Adrenal gland (tissue), 5 donors: ENCODE results near the gene ATG4D.

Source experiments
- POLR2A ChIP-seq, 2 donors: fragments of 450-650 bp; IDR thresholded peaks; one replicate each; pipeline ENCODE4 v1.6.1; 2017; ENCODE audit warnings: antibody characterized with exemption in 2 of 2, mild to moderate bottlenecking in 2 of 2, moderate library complexity in 1 of 2
- TF ChIP-seq, protein P1 (sequence below), 6 experiments: fragments of 450-650 bp in 4 of 6; fragments of 200-600 bp in 2 of 6; sonication (generic) in 1 of 6; IDR thresholded peaks; 1 replicate in 5 of 6; 2 replicates in 1 of 6; pipeline versions ENCODE4 v1.5.1 to v1.8.0; 2016 to 2021; ENCODE audit warnings: antibody characterized with exemption in 6 of 6, mild to moderate bottlenecking in 2 of 6, moderate library complexity in 1 of 6
- donor health status: DM: no; HTN: no; CAD: no.

DNA sequence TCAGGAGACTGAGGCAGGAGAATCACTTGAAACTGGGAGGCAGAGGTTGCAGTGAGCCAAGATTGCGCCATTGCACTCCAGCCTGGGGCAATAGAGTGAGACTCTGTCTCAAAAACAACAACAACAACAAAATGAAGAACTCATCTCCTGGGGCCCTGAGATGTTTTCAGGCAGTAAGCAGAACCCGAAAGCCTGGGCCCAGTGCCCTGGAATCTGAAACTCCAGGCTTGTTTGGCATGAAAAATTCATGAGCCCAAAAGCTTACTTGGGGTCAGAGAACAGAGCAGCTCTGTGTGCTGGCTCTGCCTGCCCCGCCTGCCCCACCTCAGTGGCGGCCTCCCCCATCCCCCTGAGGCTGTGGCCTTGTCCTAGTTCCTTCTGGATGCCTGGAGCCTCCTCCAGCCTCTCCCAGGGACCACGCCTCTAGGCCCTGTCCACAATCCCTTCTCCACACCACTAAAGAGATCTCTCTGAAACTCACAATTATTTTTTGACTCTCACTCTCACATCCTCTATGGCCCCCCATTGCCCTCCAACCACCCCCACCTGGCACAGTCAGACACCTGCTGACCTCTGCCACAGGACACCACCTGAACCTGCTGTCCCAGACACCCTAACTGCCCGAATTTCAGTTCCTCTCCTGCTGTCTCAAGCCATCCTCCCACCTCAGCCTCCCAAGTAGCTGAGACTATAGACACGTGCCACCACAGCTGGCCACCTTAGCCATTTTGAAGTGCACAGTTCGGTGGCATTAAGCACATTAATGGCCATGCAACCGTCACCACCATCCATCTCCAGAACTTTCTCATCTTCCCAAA is 50.3 kb downstream of the ATG4D start:
- TF ChIP-seq, protein P1, sequence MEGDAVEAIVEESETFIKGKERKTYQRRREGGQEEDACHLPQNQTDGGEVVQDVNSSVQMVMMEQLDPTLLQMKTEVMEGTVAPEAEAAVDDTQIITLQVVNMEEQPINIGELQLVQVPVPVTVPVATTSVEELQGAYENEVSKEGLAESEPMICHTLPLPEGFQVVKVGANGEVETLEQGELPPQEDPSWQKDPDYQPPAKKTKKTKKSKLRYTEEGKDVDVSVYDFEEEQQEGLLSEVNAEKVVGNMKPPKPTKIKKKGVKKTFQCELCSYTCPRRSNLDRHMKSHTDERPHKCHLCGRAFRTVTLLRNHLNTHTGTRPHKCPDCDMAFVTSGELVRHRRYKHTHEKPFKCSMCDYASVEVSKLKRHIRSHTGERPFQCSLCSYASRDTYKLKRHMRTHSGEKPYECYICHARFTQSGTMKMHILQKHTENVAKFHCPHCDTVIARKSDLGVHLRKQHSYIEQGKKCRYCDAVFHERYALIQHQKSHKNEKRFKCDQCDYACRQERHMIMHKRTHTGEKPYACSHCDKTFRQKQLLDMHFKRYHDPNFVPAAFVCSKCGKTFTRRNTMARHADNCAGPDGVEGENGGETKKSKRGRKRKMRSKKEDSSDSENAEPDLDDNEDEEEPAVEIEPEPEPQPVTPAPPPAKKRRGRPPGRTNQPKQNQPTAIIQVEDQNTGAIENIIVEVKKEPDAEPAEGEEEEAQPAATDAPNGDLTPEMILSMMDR (IDR thresholded peaks at IDR 0.05) = no peak
- no peak for TF ChIP-seq POLR2A (IDR thresholded peaks at IDR 0.05)
